ENCODE measurements around the gene SYT1. TPM values are rescaled to one million over a fixed set of nuclear protein-coding genes. Genes with fewer than 3 reads are reported as not detected.

The SYT1 gene
- total RNA-seq, 2 donors from 2014 or later = 1.0 to 22.7 TPM

GRCh38 chr12:79407671-79408622, 543.4 kb downstream of the SYT1 start:
- H3K9me3 ChIP-seq = no peaks in the 10 kb centered on the region
- no peak overlapping the region for H3K27ac ChIP-seq
- H3K27me3 ChIP-seq = no peaks in the 10 kb centered on the region
- intact Hi-C loops (cut with DNase I) = no loop called here
- DNase-seq = peak; percentile 48 to 66 (median 57)
- ATAC-seq = peak; percentile 85
- H3K4me3 ChIP-seq = no peak overlapping the region
- H3K4me1 ChIP-seq = peaks cover 6% of the 10 kb centered on the region
- no peaks in the 10 kb centered on the region for H3K36me3 ChIP-seq (replicated peaks in 1 of 2; ENCODE audit: insufficient read depth in 1 of 2, low read depth in 2 of 2)
- WGBS, 2 donors = 49 to 50% methylated on average over 6 of the region's 6 CpGs
- TF ChIP-seq CTCF (IDR thresholded peaks at IDR 0.05) (peak; percentile 33 to 82 (median 71)), POLR2A (IDR thresholded peaks at IDR 0.05) (no peak)

- 38 to 47% methylated on average over 3 of the region's 3 CpGs for WGBS, 2 donors
- Histone ChIP-seq H3K27me3 (no peaks in the 10 kb centered on the region), H3K27ac (no peak overlapping the region), H3K4me1 (peaks cover 6% of the 10 kb centered on the region), H3K4me3 (no peak overlapping the region), H3K9me3 (no peaks in the 10 kb centered on the region), H3K36me3 (replicated peaks in 1 of 2; ENCODE audit: insufficient read depth in 1 of 2, low read depth in 2 of 2) (no peaks in the 10 kb centered on the region)
- TF ChIP-seq CTCF (IDR thresholded peaks at IDR 0.05) (no peak), POLR2A (IDR thresholded peaks at IDR 0.05) (no peak)
- DNase-seq (no peak), ATAC-seq (no peak)
- intact Hi-C loops (cut with DNase I) = no loop called here
Measured at GRCh38 chr12:79408689-79409088, 544.1 kb downstream of the SYT1 start.

GRCh38 chr12:79409562-79409961, 545.0 kb downstream of the SYT1 start:
- intact Hi-C loops (cut with DNase I) = no loop called here
- H3K9me3 ChIP-seq = no peaks in the 10 kb centered on the region
- H3K36me3 ChIP-seq (replicated peaks in 1 of 2; ENCODE audit: insufficient read depth in 1 of 2, low read depth in 2 of 2) = no peaks in the 10 kb centered on the region
- no peak overlapping the region for H3K4me3 ChIP-seq
- DNase-seq (no peak), ATAC-seq (no peak)
- WGBS, 2 donors = 47 to 49% methylated on average over 2 of the region's 2 CpGs
- peaks cover 6% of the 10 kb centered on the region for H3K4me1 ChIP-seq
- no peaks in the 10 kb centered on the region for H3K27me3 ChIP-seq
- H3K27ac ChIP-seq = no peak overlapping the region
- TF ChIP-seq POLR2A (IDR thresholded peaks at IDR 0.05) = no peak
- no peak for TF ChIP-seq CTCF (IDR thresholded peaks at IDR 0.05)

GRCh38 chr12:79411791-79412190, 547.2 kb downstream of the SYT1 start:
- Histone ChIP-seq H3K27me3 (no peaks in the 10 kb centered on the region), H3K4me1 (peaks cover 9% of the 10 kb centered on the region), H3K9me3 (no peaks in the 10 kb centered on the region), H3K36me3 (replicated peaks in 1 of 2; ENCODE audit: insufficient read depth in 1 of 2, low read depth in 2 of 2) (no peaks in the 10 kb centered on the region), H3K4me3 (no peak overlapping the region), H3K27ac (no peak overlapping the region)
- ATAC-seq (no peak), DNase-seq (no peak)
- 68 to 76% methylated on average over 3 of the region's 3 CpGs for WGBS, 2 donors
- no peak for TF ChIP-seq CTCF (IDR thresholded peaks at IDR 0.05)
- no peak for TF ChIP-seq POLR2A (IDR thresholded peaks at IDR 0.05)
- intact Hi-C loops (cut with DNase I) = loop anchor here (10.0 kb wide), 1 partner anchor 333 kb away; no protein-coding TSS in a partner anchor
